NB4 (cell line): ENCODE measurements around the gene PRIMA1.

Experiments used
- MYC ChIP-seq: IDR thresholded peaks from 2 replicates; pipeline ENCODE4 v1.6.1; 2011; ENCODE audit warnings: low read depth, low read length
- POLR2A ChIP-seq: IDR thresholded peaks from 2 replicates; pipeline ENCODE4 v1.6.1; 2011; ENCODE audit warnings: mild to moderate bottlenecking; ENCODE audit not compliant: insufficient read length; ENCODE audit errors: extremely low read depth
- TF ChIP-seq, protein P1 (sequence below): IDR thresholded peaks from one replicate; pipeline ENCODE4 v1.5.1; 2012; ENCODE audit warnings: low read depth, low read length
- TF ChIP-seq, protein P2 (sequence below): IDR thresholded peaks from 2 replicates; pipeline ENCODE4 v1.6.1; 2011; ENCODE audit warnings: low read depth, low read length

DNA sequence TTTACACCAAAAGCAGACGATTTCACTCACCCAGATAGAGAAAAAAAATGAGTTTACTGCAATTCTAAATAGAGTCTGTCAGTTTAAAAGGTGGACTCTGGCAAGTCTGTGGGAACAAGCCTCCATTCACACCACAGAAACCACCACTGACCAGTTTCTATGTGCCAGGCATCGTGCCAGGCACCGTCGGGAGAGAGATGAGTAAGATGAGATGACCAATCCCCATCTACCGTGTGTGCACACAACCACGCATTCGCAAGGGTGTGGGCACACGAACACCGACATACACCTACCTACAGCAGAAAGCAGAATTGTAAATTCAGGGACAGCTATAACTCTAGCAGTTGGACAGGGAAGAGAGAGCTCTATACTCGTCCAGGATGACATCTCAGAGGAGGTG lies 58.3 kb downstream of the PRIMA1 start:
- TF ChIP-seq, protein P1, sequence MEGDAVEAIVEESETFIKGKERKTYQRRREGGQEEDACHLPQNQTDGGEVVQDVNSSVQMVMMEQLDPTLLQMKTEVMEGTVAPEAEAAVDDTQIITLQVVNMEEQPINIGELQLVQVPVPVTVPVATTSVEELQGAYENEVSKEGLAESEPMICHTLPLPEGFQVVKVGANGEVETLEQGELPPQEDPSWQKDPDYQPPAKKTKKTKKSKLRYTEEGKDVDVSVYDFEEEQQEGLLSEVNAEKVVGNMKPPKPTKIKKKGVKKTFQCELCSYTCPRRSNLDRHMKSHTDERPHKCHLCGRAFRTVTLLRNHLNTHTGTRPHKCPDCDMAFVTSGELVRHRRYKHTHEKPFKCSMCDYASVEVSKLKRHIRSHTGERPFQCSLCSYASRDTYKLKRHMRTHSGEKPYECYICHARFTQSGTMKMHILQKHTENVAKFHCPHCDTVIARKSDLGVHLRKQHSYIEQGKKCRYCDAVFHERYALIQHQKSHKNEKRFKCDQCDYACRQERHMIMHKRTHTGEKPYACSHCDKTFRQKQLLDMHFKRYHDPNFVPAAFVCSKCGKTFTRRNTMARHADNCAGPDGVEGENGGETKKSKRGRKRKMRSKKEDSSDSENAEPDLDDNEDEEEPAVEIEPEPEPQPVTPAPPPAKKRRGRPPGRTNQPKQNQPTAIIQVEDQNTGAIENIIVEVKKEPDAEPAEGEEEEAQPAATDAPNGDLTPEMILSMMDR: no peak
- TF ChIP-seq, protein P2, sequence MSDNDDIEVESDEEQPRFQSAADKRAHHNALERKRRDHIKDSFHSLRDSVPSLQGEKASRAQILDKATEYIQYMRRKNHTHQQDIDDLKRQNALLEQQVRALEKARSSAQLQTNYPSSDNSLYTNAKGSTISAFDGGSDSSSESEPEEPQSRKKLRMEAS: no peak
- TF ChIP-seq POLR2A: no peak
- no peak for TF ChIP-seq MYC
